K562 (cell line): Measurements from ENCODE around the gene TNNI2. TPM values are rescaled to one million over a fixed set of nuclear protein-coding genes. Genes with fewer than 3 reads are reported as not detected.

Experiments
- CHD7 ChIP-seq: fragments of 200-600 bp; sonication (generic); IDR thresholded peaks from one replicate; pipeline ENCODE4 v1.6.1; 2012; ENCODE audit warnings: mild to moderate bottlenecking, low read depth, low read length, inconsistent platforms
- CTCF ChIP-seq, 3 experiments: IDR thresholded peaks in 2 of 3; conservative IDR thresholded peaks in 1 of 3; 2 replicates each; pipeline ENCODE4 v1.5.1; 2011 to 2012; ENCODE audit warnings: low read length in 3 of 3, mild to moderate bottlenecking in 3 of 3, control low read depth in 2 of 3, improper control_type of control experiment in 1 of 3, inconsistent platforms in 1 of 3, low read depth in 1 of 3, mixed read lengths in 1 of 3, moderate library complexity in 1 of 3; ENCODE audit not compliant: insufficient read depth in 2 of 3
- GABPA ChIP-seq: fragments of 200-800 bp; sonication (Bioruptor generic); conservative IDR thresholded peaks from 2 replicates; pipeline ENCODE4 v1.6.1; 2016; ENCODE audit warnings: low read depth, missing genetic modification characterization, missing compliant biosample characterization
- KDM1A ChIP-seq, 2 experiments: fragments of 450-650 bp; IDR thresholded peaks; 2 replicates each; pipeline ENCODE4 v1.6.1; 2016; ENCODE audit warnings: mild to moderate bottlenecking in 2 of 2
- POLR2G ChIP-seq: fragments of 200-400 bp; formaldehyde crosslinking; IDR thresholded peaks from 2 replicates; pipeline ENCODE4 v1.6.1; 2017; ENCODE audit warnings: low read depth, mild to moderate bottlenecking, antibody characterized with exemption, low read length, moderate library complexity
- PPARD ChIP-seq: fragments of 250-450 bp; sonication (Bioruptor Pico); IDR thresholded peaks from 2 replicates; pipeline ENCODE4 v1.8.0; 2022; ENCODE audit warnings: inconsistent platforms, mild to moderate bottlenecking, moderate library complexity
- RBBP5 ChIP-seq: fragments of 200-600 bp; sonication (generic); IDR thresholded peaks from 2 replicates; pipeline ENCODE4 v1.6.1; 2012; ENCODE audit warnings: borderline replicate concordance, mild to moderate bottlenecking, low read length, control low read depth, inconsistent platforms; ENCODE audit not compliant: insufficient read depth, poor library complexity, severe bottlenecking
- RCOR1 ChIP-seq, 2 experiments: IDR thresholded peaks; 2 replicates each; pipeline ENCODE4 v1.6.1; 2012; ENCODE audit warnings: low read depth in 2 of 2, low read length in 2 of 2, borderline replicate concordance in 1 of 2, improper control_type of control experiment in 1 of 2
- THAP7 ChIP-seq: fragments of 250-450 bp; sonication (Bioruptor Pico); IDR thresholded peaks from 2 replicates; pipeline ENCODE4 v1.5.0; 2021
- polyA plus RNA-seq, 8 experiments: library from polyadenylated mRNA; depleted of rRNA in 4 of 8; stranded (reverse) in 5 of 8; unstranded in 3 of 8; fragments of >200 nt; fragmentation: Nextera tagmentation in 2 of 8; fragmentation: Illumina TruSeq in 1 of 8; extraction: Ambion mirVana in 2 of 8; extraction: Trizol in 1 of 8; gene quantifications; 2 replicates each; pipeline versions ENCODE4 v1.2.1 to v1.2.3, GENCODE V29; 2011 to 2014; ENCODE audit warnings: inconsistent platforms in 1 of 8, missing spikeins in 1 of 8
- total RNA-seq, 7 experiments: library from RNA; depleted of rRNA in 6 of 7; stranded (reverse); fragments of >200 nt in 6 of 7; fragmentation: Illumina TruSeq in 2 of 7; extraction: Trizol in 2 of 7; gene quantifications; 2 replicates each; pipeline versions ENCODE4 v1.2.1 to v1.2.3, GENCODE V29; 2011 to 2021; ENCODE audit warnings: low replicate concordance in 1 of 7

Gene TNNI2
- total and polyA plus RNA-seq, 9 of the 15 experiments (the other 6 are each of a cell fraction or from before 2014, with no cell fraction given) = not detected

GRCh38 chr11:1832211-1832919, 6.4 kb upstream of the TNNI2 start (continued):
- TF ChIP-seq RCOR1 (IDR thresholded peaks at IDR 0.05; ENCODE audit: borderline replicate concordance in 1 of 2, low read depth in 2 of 2, low read length in 2 of 2) = 0 out of 4 replicates have a peak, but pooled peaks of 1 of the 2 experiments have one; percentile 16
- no peak for TF ChIP-seq RBBP5
- peak; percentile 79 to 86 (median 81) for TF ChIP-seq CTCF (IDR thresholded peaks at IDR 0.05 in 2 of 3, conservative IDR thresholded peaks at IDR 0.05 in 1 of 3; ENCODE audit: insufficient read depth in 2 of 3, low read depth in 1 of 3, low read length in 3 of 3)
- TF ChIP-seq CHD7 = no peak
- no peak for TF ChIP-seq PPARD (CRISPR knock-in tag)
- TF ChIP-seq THAP7 (CRISPR knock-in tag) = no peak
- TF ChIP-seq GABPA = no peak
- TF ChIP-seq KDM1A (IDR thresholded peaks at IDR 0.05) = peak; percentile 86 to 89; a peak in 3 of 4 replicates
- TF ChIP-seq POLR2G = no peak
